GM04503 (cell line): ENCODE results near the gene TMEM121.

Source experiments
- DNase-seq: peaks from one replicate; pipeline ENCODE4 v3.0.0-alpha.2; 2012; ENCODE audit warnings: low read depth

Gene TMEM121

DNA sequence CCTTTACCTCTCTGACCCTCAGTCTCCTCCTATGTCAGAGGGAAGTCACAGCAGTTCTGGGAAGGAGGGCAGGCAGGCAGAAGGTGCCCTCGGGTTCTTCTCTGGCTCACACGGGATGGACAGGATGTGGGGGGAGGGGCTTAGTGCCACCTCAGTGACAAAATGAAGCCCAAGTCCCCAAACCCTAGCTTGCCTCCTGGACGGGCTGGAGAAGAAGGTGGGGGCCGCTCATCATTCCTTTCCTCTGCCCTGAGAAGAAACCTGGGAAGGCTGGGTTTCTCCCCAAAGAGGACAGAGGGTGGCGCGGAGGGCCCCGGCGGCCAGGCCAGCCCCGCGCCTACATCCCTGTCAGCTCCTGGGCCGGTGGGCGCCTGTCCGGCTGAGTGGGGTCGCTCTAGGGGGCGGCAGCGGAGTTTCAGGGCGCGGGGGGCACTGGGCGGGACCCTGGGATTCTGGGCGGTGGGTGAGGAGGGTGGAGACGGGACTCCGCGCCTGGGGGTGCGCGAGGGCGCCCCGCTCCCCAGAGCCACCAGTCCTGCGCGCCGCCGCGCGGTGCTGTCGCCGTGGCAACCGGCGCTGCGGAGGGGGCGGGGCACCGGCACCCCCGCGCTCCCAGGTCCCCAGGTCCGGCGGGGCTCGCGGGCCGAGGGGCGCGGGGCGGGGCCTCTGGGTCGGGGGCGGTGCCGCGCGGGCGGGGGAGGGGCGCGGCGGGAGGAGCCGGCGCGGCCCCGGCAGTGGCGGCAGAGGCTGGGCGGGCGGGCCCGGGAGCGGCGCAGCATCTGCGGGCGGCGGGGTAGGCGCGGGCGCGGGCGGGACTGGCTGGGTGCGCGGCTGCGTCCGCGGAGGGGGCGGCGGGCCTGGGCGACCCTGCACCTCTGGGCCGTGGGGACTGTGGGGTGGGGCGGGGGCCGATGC, at the start of gene TMEM121:
Gene TMEM121 (plus strand): TSS at position 723 of the 915 bp plus-strand sequence. CDS start 2,252 bp downstream, outside the sequence.
- DNase-seq: no peak

DNA sequence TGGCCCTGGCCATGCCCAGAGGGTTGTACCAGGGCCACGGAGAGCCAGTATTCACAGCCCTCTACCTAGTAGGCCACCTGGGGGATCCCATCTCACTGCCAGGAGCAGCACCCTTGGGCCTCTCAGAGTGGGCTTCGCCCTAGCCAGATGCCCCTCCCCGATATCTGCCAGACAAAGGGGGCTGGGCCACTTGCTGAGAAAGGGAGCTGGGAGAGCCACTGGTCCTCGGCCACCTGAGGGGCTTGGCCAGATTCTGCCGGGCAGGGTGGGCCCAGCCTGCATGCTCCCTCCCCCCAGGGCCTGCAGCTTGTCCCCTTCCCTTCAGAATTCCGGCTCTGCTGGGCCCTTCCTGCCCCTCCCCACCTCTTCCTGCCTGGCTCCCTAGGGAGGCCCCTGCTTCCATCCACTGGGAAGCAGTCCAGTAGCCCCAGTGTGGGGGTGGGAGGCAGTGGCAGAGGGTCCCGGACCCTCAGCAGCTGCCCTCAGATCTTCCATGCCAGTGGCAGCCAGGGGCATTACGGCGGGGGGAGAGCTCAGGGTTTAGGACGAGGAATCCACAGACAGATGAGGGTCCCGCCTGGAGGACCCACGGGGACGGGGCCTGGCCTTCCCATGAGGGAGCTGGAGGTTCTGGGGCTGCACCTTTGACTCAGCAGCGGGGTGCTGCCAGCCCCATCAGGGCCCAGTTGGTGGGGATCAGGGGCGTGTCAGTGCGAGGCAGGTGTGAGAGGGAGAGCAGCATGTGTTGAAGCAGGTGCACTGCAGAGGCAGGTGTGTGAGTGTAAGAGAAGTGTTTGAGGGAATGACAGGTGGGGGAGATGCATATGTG, 49.3 kb upstream of the TMEM121 start:
- DNase-seq: no peak

DNA sequence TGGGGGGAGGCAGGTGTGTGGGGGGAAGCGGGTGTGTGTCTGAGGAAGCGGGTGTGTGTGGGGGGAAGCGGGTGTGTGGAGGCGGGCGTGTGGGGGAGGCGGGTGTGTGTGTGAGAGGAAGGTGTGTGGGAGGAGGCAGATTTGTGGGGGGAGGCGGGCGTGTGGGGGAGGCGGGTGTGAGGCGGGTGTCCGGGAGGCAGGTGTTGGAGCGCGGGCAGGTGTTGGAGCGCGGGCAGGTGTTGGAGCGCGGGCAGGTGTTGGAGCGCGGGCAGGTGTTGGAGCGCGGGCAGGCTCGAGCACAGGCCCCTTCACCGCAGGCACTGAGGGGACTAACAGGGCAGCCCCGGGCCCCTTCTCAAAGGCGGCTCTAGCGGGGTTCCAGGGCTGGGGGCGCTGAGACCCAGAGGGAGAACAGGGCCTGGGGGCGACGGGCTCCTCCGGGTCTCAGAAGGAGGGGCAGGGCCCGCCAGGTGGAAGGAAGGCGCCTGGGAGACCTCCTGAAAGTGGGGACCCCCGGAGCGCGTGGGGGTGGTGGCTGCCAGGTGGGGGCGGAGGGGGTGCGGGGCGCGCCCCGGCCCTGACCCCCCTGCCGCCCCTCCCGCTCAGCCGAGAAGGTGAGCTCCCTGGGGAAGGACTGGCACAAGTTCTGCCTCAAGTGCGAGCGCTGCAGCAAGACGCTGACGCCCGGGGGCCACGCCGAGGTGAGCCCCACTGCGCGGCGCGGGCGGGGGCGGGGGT, 48.6 kb upstream of the TMEM121 start:
- no peak for DNase-seq

DNA sequence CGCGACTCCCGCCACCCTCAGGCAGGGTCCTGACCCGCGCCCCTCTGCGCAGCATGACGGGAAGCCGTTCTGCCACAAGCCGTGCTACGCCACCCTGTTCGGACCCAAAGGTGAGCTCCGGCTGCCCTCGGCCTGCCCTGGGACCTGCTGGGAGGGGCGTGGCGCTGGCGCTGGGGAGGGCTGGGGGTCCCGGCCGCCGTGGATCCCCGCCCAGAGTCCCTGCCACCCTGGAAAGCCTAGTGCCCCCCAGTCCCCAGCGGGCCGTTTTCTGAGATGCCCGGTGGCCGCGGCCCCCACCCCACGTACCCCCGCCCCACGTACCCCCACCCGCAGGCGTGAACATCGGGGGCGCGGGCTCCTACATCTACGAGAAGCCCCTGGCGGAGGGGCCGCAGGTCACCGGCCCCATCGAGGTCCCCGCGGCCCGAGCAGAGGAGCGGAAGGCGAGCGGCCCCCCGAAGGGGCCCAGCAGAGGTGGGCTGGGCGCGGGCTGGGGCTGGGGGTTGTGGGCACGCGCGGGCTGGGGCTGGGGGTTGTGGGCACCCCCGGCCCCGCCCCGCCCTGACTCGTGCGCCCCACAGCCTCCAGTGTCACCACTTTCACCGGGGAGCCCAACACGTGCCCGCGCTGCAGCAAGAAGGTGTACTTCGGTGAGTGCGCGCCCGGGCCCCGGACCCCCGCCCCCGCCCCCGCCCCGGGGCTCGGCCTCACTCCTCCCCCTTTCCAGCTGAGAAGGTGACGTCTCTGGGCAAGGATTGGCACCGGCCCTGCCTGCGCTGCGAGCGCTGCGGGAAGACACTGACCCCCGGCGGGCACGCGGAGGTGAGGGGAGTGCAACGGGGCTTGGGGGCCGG, 47.8 kb upstream of the TMEM121 start:
- DNase-seq: no peak

DNA sequence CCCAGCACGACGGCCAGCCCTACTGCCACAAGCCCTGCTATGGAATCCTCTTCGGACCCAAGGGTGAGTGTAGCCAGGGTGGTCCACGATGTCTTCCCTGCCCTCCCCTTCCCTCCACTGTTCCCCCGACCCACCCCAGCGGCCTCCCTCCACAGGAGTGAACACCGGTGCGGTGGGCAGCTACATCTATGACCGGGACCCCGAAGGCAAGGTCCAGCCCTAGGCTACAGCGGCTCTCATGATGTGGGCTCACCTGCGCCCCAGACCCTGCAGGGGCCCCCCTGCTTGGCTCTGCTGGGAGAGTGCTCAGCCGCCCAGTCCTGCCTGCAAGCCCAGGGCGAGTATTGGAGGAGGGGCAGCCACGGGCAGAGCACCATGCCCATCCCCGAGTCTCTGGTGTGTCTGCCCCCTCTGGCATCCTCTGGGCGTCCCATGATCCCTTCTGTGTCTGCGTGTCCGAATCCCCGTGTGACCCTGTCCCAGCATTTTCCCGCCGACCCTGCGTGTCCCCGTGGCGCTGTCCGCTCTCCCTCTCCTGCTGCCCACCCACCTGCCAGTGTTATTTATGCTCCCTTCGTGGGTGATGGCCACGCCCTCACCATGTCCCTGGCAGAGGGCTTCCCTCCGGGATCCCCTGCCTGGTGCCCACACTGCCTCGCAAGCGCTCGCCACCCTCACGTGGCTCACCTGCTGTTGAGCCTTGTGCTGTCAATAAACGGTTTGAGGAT, 46.8 kb upstream of the TMEM121 start:
- DNase-seq: no peak

DNA sequence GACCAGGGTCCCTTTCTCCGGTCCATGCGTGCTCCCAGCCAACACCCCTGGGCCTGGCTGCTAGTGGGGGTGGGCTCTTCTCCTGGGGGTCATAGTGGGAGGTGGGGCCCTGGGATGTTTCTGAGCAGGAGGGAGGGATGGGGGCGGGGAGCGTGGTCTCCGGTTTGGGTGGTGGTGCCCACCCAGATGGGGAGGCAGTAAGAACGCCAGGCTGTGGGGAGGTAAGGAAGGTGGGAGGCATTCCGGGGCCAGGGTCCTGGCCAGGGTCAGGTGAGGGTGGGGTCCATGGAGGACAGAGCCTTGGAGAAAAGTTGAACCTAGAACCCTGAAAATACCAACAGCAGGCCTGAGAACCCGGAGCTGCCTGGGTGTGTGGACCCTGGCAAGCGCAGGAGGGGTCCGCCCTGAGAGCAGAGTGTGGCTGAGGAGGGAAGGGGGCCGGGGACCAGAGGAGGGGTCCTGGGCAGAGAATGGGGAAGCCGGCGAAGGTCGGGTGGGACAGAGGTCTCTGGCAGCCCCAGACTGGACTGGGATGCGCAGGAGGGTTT, 46.1 kb upstream of the TMEM121 start:
- DNase-seq: no peak

DNA sequence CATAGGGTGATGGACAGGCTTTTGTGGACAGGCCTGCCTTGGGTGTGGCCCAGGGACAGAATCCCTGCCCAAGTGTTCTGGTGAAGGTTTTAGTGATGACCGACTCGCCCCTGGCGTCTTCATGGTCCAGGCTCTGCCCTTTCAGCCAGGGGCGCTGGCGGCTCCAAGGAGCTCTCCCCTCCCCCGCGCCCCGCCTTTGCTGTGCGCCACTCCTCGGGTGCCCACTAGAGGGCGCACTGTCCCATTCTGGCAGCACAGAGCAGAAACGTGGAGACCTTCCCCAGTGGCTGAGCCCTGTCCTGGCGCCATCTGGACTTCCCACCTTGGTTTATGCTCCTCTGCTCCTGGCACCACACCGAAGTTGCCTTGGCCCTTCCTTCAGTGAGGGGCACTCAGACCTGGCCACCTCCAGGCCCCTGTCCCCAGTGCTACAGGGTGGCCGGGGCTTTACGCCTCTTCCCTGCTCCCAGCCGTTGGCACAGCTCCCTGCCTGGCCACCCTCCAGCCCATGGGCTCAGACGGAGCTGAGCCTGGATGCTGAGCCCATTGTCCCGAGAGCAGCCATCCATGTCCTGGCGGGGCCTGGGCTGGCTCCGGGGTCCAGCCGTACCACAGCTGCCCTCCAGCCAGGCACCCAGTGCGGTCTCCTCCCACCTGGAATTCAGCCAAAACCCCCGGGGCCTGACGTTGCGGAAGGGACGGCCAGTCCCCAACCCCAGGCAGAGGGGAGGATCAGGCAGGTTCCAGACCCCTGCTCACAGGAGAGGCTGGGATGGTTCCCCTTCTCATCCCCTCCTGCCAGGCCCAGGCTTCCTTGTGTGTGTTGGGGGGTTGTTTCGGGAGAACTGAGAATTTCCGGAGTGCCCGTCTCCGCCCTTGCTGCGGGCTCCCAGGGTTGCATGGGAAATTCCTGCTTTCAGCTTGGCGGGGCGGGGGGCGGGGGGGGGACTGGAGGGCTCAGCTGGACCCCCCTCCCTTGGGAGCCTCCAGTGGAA, 45.3 kb upstream of the TMEM121 start:
- peak; percentile 53 for DNase-seq

DNA sequence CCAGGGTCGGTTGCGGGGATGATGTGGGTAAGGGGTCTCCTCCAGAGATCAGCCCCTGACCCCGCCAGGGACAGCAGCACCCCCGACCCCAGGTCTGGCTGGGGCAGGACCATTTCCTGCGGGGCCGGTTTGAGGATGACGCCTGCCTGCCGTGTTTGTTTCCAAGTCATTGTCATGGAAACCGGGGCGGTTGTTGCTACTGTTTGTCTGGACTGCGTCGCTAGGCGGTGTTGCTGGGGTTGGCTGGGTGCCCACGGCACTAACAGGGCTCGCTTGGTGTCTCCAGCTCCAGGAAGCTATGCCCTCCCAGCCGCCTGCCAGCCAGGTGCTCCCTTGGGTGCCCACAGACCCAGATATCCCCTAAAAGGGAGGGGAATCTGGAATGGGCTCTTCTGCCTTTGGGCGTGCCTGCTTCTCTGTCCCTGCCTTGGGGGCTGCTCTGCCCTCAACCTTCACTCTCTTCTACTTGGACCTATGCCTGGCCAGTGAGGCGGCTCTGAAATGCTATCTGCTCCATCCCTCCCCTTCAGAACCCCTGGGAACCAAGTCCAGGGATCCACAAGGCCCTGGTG, 44.4 kb upstream of the TMEM121 start:
- DNase-seq: peak; percentile 89

DNA sequence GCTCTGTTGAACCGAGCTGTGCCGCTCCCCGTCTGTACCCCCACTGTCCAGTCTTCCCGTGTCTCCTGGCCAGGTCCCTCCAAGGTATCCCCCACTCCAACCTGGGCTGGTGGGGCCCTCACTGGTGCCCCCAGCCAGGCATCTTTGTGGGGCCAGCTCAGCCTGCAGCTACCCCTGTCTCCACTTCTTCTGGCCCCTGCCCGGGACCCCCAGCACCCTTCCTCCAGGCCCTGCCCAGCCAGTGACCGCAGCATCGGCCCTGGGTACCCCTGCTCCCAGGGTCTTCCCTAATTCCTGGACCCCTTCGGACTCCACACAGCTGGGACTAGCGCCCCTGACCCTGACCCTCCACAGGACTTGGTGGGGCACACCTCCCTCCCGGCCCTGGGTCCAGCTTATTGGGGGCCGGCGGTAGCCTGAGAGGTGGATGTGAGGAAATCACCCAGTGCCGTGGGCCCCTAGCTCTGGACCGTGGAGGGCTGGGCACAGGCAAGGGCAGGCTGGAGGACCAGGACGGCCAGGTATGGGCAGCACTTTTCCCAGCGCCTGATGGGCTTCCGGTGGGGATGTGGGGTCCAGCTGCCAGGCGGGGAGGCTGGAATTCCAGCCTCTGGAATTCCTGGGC, 43.8 kb upstream of the TMEM121 start:
- DNase-seq: no peak

DNA sequence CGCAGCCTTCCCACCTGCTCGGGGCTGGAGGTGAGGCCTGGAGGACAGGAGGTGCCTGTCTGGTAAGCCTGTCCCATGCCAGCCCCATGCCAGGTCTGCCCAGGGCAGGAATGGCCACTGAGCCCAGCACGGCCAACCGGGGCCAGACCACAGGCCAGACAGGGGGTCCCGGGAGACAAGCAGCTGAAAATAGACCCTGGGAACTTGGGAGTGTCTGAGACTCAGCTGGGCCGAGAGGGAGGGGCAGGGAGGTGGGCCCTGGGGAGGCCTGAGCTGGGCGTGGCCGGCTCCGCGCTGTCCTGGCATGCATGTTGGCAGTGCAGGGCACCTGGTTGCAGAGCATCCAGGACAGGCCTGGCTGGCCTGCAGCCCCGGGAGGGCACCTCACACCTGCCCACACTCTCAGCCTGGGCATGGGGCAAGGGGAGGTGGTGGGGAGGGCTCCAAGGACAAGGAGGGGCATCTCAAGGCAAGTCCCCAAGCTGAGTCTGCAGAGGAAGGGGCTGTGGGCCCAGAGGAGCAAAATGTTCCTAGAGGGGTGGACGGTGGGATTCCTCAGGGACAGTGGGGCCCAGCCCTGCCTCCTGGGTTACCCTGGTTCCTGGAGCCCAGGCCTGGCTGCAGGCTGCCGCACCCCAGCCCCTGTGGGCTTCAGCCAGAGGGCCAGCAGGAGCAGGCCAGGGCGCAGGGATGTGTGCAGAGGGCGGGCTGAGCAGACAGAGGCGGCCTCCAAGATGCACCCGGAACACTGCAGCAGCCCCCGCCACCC, 42.9 kb upstream of the TMEM121 start:
- DNase-seq: no peak

DNA sequence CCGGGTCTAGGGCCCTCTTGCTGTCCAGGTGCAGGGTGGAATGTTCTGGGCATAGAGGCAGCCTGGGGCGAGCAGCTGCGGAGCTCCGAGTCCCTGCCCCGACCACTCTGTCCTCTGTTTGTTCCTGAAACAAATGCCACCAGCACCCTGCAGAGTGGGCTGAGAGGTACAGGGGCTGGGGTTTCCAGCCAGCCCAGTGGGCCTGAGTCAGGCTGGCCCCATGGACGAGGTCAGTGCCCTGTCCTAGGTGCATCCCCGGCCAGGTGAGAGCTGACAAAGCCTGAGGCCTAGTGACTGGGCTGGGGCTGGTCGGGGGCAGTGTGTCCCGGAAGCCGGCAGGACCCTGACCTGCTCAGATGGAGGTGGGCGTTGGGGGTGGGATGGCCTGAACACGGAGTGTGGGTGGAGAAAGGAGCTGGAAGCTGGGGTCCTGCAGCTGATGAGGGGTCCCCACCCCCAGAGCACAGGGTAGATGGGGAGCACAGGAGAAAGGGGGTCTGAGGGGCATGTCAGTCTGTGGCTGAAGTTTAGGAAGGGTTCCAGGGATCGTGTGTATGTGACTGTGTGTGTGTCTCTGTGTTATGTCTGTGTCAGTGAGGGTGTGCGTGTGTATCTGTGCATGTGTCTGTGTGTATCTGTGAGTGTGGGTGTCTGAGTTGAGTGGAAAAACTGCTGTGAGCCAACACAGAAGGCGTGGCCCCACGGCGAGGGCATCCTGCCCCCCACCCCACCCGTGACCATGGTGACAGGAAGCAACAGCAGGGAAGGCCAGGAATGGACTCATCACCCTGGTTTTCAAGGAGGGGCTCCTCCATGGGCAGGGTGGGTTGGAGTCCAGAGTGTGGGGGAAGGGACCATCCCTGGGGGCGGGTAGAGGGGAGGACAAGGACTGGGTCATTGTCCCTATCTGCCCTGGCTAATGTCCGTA, 42.0 kb upstream of the TMEM121 start:
- no peak for DNase-seq

DNA sequence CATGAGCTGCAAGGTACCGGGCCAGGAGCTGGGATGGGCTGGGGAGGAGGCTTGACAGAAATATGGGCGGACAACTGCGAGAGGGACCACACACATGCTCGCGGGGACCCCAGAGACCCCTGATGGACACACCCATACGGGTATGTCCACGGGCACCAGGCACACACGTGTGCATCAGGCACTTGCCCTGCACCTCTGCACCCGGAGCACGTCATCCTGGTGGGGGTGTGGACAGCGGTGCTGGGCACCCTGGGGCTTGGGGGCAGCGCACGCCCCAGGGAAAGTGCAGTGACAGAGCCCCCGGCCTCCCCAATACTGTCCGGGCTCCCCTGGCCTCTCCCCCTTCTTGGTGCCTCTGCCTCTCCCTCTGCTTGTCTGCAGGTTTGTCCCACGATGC, 41.4 kb upstream of the TMEM121 start:
- DNase-seq: no peak

DNA sequence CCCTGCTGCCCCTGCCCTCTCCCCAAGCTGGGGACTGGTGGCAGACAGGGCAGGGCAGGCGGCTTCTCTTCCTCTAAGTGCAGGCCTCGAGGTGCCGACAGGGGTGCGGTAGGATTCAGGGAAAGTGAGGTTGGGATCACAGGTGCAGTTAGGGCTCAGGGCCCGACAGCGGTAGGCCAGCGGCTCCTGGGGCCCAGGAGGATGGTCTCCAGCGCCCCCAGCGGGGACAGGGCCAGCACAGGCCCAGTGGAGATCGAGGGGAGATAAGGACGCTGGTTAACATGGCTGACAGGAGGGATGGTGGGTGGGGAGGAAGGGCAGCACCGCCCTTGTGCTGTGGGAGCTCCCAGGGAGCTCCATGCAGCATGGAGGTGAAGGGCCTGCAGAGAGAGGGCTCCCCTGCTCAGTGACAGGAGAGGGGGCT, 40.6 kb upstream of the TMEM121 start:
- no peak for DNase-seq

DNA sequence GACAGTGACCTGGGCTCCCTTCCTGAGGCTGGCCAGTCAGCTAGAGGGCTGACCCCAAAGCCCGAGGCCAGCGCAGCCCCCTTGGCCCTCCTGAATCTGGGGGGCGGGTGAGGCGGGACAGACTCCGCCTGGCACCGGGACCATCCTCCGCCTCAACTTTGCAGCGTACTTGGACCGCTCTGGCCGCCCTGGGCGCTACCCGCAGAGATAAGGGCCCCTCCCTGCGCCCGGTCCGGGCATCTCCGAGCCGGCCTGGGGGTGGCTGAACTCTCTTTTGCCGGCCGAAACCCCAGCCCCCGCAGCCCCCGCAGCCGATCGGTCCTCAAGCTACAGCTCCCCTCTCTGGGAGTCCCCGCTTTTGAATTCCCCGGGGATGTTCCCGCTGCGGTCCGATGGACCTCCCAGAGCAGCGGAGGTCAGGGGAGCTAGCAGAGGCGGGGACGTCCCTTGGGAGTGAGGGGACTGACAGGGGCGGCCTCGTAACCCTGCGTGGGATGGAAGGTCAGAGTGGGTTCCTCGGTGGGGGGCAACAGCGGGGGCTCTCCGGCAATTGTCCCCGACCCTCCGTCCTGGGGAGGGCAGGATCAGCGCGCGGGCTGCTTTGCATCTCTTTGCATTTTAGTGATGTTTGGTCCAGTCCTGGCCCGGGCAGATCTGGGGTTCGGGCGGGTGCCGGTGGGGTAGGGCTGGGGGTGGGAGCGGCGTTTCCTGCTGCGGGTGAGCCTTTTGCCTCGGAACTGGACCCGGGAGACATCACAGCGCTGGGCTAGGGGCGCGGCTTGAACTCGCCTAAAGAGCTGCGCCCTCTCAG, 40.0 kb upstream of the TMEM121 start, which contains the start of gene CRIP1:
Gene CRIP1 (plus strand): TSS at position 724 of the 811 bp plus-strand sequence. CDS start 374 bp downstream, outside the sequence.
- no peak for DNase-seq

DNA sequence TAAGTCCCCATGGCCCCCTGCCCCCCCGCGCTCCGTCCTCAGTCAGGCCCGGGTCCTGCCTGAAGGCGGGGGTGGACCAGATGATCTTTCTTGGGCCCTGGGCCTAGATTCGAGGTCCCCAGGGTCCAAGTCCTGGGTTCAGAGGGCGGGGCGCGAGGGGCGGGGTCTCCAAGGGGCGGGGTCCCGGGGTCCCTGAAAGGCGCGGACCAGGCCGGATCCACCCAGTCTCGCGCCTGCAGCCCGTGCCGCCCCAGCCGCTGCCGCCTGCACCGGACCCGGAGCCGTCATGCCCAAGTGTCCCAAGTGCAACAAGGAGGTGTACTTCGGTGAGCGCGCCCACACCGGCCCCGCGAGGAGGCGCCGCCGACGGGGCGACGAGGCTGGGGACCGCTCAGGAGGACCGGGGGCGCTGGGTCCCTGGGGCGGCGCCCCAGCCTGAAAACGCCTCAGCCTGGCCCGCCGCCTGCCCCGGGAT, 39.4 kb upstream of the TMEM121 start:
- no peak for DNase-seq
